ENCODE data around the gene FLCN. TPM values are rescaled to one million over a fixed set of nuclear protein-coding genes. Genes with fewer than 3 reads are reported as not detected.
A peak's percentile ranks its signal among the peaks of the same experiment; 100 is the strongest.
"Not testable (repeated sequence)": the region's sequence is repeated elsewhere in the genome, so short reads cannot be mapped to it uniquely, and the experiment has no call there.

Gene FLCN, protein sequence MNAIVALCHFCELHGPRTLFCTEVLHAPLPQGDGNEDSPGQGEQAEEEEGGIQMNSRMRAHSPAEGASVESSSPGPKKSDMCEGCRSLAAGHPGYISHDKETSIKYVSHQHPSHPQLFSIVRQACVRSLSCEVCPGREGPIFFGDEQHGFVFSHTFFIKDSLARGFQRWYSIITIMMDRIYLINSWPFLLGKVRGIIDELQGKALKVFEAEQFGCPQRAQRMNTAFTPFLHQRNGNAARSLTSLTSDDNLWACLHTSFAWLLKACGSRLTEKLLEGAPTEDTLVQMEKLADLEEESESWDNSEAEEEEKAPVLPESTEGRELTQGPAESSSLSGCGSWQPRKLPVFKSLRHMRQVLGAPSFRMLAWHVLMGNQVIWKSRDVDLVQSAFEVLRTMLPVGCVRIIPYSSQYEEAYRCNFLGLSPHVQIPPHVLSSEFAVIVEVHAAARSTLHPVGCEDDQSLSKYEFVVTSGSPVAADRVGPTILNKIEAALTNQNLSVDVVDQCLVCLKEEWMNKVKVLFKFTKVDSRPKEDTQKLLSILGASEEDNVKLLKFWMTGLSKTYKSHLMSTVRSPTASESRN
- polyA plus RNA-seq (2013, experiment 1 of 2; ENCODE audit: insufficient read length) = 26.2 TPM
- 26.8 TPM for polyA plus RNA-seq (2013, experiment 2 of 2; ENCODE audit: insufficient read length)

GRCh38 chr17:17237026-17237799 is at the start of gene FLCN:
TSS of gene FLCN (minus strand) at chr17:17237168. CDS start at chr17:17228137, 9,031 bp downstream.
- DNase-seq = peak; percentile 87

GRCh38 chr17:17285951-17286350 is 49.0 kb upstream of the FLCN start:
- DNase-seq = no peak

- peak; percentile 98 for DNase-seq
Observed at GRCh38 chr17:17280613-17281549, 43.9 kb upstream of the FLCN start, which contains the start of gene COPS3. TSS of gene COPS3 (minus strand) at chr17:17281246. CDS start at chr17:17281186, 60 bp downstream.

DNA sequence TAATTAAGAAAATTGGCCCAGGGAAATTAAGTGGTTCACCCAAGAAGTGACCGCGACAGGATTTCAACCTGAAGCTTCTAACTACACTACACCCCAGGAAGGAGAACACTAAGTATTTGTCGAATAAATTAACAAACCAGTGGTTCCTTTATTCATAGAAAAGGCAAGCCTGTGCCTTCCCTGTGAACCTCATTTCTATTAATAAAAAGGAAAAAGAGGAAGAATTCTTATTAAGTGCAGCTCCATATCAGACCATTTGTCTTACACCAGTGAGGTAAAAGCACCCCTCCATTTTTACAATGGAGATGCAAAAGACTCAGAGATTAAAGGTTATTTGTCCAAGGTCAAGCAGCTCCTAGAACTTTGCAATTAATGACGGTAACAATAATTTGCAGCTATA is 42.3 kb upstream of the FLCN start:
- DNase-seq = no peak

DNA sequence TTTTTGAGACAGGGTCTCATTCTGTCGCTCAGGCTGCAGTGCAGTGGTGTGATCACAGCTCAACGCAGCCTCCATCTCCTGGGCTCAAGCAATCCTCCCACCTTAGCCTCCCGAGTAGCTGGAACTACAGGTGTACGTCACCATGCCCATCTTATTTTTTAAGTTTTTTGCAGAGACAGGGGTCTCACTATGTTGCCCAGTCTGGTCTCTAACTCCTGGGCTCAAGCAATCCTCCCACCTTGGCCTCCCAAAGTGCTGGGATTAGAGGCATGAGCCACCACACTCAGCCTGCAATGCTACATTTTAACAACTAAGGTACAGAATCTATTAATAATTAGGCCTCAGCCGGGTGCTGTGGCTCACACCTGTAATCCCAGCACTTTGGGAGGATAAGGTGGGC is 40.5 kb upstream of the FLCN start:
- DNase-seq = not testable (repeated sequence)

DNA sequence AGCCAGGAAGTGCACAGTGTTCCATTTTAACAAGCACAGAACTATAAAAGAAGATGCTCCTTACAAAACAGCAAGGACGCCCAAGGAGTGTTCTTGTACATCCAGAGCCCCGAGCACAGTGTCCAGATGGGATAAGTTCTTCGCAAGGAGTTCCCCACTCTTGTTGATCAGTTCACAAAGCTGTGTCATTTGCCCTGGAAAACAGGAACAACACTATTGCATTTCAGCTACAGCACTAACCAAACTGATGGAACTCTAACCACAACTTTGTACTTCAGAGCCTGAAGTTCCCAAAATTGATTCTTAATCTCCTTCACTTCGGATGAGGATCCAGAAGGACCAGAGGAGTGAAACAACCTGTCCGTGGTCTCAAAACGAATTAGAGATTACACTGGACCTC is 39.0 kb upstream of the FLCN start:
- no peak for DNase-seq

DNA sequence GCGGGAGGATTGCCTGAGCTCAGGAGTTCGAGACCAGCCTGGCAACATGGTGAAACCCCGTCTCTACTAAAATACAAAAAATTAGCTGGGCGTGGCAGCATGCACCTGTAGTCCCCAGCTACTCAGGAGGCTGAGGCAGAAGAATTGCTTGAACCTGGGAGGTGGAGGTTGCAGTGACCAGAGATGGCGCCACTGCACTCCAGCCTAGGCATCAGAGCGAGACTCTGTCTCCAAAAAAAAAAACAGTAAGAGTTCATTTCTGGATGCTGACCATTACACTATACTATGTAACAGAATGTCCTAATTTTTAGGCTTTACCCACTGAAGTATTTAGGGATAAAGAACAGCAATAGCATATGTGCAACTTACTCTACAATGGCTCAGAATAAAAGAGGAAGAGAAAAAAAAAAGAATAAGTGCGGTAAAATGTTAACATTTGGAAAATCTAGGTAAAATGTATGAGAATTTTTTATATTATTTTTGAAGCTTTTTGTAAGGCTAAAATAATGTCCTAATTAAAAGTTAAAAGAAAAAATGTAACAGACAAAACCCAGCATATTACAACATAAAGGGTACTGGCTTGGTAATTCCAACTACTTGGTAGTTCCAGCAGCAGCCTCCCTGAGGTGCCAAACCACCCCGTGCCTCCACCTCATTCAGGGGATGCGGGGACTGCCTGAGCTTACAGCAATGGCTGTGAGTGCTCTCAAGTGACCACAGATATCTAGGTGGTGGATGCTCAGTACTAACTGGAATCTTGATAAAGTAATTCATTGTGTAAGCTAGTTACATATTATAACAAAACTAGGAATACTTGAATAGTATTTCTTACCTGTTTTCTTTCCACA is 33.2 kb upstream of the FLCN start:
- DNase-seq = no peak

DNA sequence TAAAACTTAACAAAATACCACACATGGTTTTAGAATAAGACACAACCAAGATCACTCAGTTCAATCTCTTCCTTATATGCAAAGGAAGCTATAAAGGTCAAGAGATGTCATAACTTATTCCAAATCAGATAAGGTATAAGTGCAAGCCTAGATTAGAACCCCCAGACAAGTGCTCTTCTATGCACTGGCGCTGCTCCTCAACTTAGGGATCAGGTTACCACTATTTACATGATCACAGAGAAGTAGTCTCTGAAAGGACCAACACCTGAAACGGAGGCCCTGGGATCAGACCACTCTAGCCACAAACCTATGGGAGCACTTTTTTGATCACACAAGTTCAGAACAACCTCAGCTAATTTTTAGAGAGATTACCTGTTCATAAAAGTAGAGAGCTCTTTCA is 27.5 kb upstream of the FLCN start:
- no peak for DNase-seq

DNA sequence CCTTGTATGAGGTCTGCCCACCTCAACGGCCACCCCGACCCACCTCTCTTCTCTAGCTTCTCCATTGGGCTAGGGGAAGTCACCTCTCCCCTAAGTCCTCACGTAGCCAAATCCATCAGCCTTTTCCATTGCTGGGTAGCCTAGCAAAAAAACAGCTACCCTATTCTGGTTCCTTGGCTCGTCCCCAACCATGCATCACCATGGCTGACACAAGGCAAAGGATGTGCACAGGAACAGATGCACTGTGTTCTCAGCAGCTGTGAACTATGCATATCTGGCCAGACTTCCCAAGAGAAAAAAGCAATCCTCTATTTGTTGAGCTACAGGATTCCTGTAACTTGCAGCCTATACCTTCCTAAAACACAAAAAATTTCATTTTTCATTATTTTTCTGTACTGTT is 22.0 kb upstream of the FLCN start:
- DNase-seq = no peak

- no peak for DNase-seq
Observed at GRCh38 chr17:17258011-17258410, 21.0 kb upstream of the FLCN start.

DNA sequence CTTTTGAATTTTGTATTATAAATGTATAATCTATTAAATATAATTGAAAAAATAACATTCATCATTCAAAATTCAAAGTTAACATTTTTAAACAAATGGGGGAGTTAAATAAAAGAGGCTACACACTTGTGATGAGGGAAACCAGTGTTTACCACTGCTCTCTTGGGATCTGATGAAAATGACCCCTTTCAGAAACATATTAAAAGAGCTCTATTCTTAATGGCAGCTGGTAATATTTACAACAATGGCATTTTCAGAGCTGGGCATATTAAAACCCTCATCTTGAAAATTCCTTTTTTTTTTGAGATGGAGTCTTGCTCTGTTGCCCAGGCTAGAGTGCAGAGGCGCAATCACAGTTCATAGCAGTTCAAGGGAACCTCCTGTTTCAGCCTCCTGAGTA is 19.3 kb upstream of the FLCN start:
- no peak for DNase-seq

GRCh38 chr17:17255689-17256088 is 18.7 kb upstream of the FLCN start:
- not testable (repeated sequence) for DNase-seq

- no peak for DNase-seq
Observed at GRCh38 chr17:17254036-17254435, 17.1 kb upstream of the FLCN start.

DNA sequence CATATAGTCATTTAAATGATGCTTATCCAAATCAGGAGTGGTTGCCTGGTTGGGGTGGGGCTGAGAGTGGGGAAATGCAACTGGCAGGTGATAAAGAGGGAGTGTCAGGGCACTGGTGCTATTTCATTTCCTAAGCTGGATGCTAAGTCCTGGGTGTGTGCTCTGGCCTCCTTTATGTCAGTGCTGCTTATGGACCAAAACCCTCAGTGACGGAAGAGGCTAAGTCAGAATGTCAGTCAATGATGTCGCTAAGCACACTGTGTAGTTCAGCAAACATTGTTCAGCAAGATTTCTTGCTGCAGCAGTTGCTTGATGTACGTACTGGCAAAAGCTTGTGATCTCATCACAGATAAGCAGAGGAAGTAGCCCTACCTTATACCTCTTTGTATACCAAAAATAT is 16.4 kb upstream of the FLCN start:
- no peak for DNase-seq

- no peak for DNase-seq
Observed at GRCh38 chr17:17252149-17252661, 15.2 kb upstream of the FLCN start.

DNA sequence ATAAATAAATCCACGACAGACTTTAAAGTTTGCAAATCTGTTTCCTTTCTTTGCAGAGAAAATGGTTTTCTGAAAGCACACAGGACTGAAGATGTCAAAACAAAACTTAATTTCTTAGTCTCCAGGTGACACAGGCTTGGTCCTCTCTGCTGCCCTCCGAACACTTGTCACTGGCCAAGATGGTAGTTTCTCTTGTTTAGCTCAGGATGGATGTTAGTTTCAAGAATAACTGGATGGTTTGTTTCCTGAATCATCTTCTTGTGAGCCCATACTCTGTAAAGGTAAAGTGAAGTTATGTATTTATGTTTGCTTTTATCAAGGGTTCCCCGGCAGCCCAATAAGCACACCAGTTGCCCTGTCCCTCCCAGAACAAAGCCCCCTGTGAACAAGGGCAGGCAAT is 9.9 kb upstream of the FLCN start:
- DNase-seq = no peak

GRCh38 chr17:17243163-17243562 is 6.2 kb upstream of the FLCN start:
- no peak for DNase-seq

DNA sequence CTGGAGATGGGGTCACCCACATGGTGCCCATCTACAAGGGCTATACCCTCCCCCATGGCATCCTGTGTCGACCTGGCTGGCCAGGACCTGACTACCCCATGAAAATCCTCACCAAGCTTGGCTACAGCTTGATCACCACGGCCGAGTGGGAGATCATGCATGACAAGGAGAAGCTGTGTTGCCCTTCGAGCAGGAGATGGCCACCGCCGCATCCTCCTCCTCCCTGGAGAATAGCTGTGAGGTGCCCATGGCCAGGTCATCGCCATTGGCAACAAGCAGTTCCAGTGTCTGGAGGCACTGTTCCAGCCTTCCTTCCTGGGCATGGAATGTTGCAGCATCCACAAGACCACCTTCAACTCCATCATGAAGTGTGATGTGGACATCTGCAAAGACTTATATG is 5.3 kb upstream of the FLCN start:
- DNase-seq = no peak

- no peak for DNase-seq
Observed at GRCh38 chr17:17241656-17242055, 4.7 kb upstream of the FLCN start.

- no peak for DNase-seq
Observed at GRCh38 chr17:17239832-17240231, 2.9 kb upstream of the FLCN start.
